ENCODE data around the gene FOXP4. TPM values are rescaled to one million over a fixed set of nuclear protein-coding genes. Genes with fewer than 3 reads are reported as not detected.

FOXP4 gene
- polyA plus RNA-seq, 1 of the 3 experiments (the other 2 are of a cell fraction): 7.3 TPM

GRCh38 chr6:41596096-41596685, 50.0 kb downstream of the FOXP4 start:
- Histone ChIP-seq H3K4me1 (ENCODE audit: control insufficient read depth in 1 of 2, insufficient read depth in 2 of 2, low read depth in 1 of 2, low read length in 1 of 2) (peaks cover 0 to 11% of the 10 kb centered on the region in 2 experiments; a peak in 1 of 4 replicates), H3F3A (replicated peaks; ENCODE audit: insufficient read depth) (no peaks in the 10 kb centered on the region), H3K4me2 (no peak overlapping the region), H2AFZ (ENCODE audit: low read depth) (no peak overlapping the region), H3K27me3 (ENCODE audit: insufficient read depth) (no peaks in the 10 kb centered on the region), H3K27ac (ENCODE audit: low read depth in 2 of 2, low read length in 1 of 2) (no peak overlapping the region), H3K9ac (no peak overlapping the region), H3K9me3 (no peaks in the 10 kb centered on the region), H3K79me2 (ENCODE audit: insufficient read depth) (no peaks in the 10 kb centered on the region), H3K4me3 (ENCODE audit: low read depth in 2 of 2, low read length in 1 of 2) (no peak overlapping the region), H3K9me2 (no peaks in the 10 kb centered on the region), H3K36me3 (replicated peaks in 1 of 2; ENCODE audit: control insufficient read depth in 1 of 2, insufficient read depth in 2 of 2, low read length in 1 of 2) (peaks cover 0 to 12% of the 10 kb centered on the region in 2 experiments), H4K20me1 (ENCODE audit: insufficient read depth) (no peaks in the 10 kb centered on the region)
- no peak for DNase-seq
- 93% methylated on average over 8 of the region's 10 CpGs for WGBS (ENCODE audit: low lambda C conversion rate)
- ChIA-PET CTCF (interaction anchor here (2.8 to 20.7 kb wide), 5 partner anchors 9 to 226 kb away, joined by 9 to 504 read pairs (median 151); no protein-coding TSS in a partner anchor), POLR2A (no interaction called here)
- TF ChIP-seq FOXM1 (IDR thresholded peaks at IDR 0.05; ENCODE audit: low read depth) (no peak), TEAD4 (IDR thresholded peaks at IDR 0.05; ENCODE audit: borderline replicate concordance, insufficient read depth) (no peak), RXRA (IDR thresholded peaks at IDR 0.05; ENCODE audit: borderline replicate concordance, low read depth) (no peak), POLR2AphosphoS5 (IDR thresholded peaks at IDR 0.05; ENCODE audit: low read depth, low read length) (no peak), ZBTB33 (IDR thresholded peaks at IDR 0.05; ENCODE audit: borderline replicate concordance, low read depth) (no peak), YY1 (IDR thresholded peaks at IDR 0.05; ENCODE audit: low read depth) (no peak), SIN3A (IDR thresholded peaks at IDR 0.05; ENCODE audit: borderline replicate concordance, low read depth, low read length) (no peak), MAX (IDR thresholded peaks at IDR 0.05; ENCODE audit: low read depth) (no peak), NFIC (IDR thresholded peaks at IDR 0.05; ENCODE audit: borderline replicate concordance) (no peak), SMC3 (IDR thresholded peaks at IDR 0.05; ENCODE audit: low read depth, low read length) (no peak), MXI1 (IDR thresholded peaks at IDR 0.05; ENCODE audit: low read depth, low read length) (no peak), MEF2A (IDR thresholded peaks at IDR 0.05; ENCODE audit: borderline replicate concordance, low read depth) (no peak)

- WGBS (ENCODE audit: low lambda C conversion rate): 93% methylated on average over 11 of the region's 11 CpGs
- ChIA-PET POLR2A (no interaction called here), CTCF (interaction anchor here (2.8 to 20.7 kb wide), 4 partner anchors 9 to 227 kb away, joined by 9 to 504 read pairs (median 80); no protein-coding TSS in a partner anchor)
- Histone ChIP-seq H3K9ac (no peak overlapping the region), H3K9me2 (no peaks in the 10 kb centered on the region), H3K4me2 (no peak overlapping the region), H3K79me2 (ENCODE audit: insufficient read depth) (no peaks in the 10 kb centered on the region), H4K20me1 (ENCODE audit: insufficient read depth) (no peaks in the 10 kb centered on the region), H3K4me3 (ENCODE audit: low read depth in 2 of 2, low read length in 1 of 2) (no peak overlapping the region), H3K27me3 (ENCODE audit: insufficient read depth) (no peaks in the 10 kb centered on the region), H3K27ac (ENCODE audit: low read depth in 2 of 2, low read length in 1 of 2) (no peak overlapping the region), H3K4me1 (ENCODE audit: control insufficient read depth in 1 of 2, insufficient read depth in 2 of 2, low read depth in 1 of 2, low read length in 1 of 2) (peaks cover 0 to 11% of the 10 kb centered on the region in 2 experiments; a peak in 1 of 4 replicates), H3F3A (replicated peaks; ENCODE audit: insufficient read depth) (no peaks in the 10 kb centered on the region), H3K36me3 (replicated peaks in 1 of 2; ENCODE audit: control insufficient read depth in 1 of 2, insufficient read depth in 2 of 2, low read length in 1 of 2) (peaks cover 0 to 7% of the 10 kb centered on the region in 2 experiments), H2AFZ (ENCODE audit: low read depth) (no peak overlapping the region), H3K9me3 (no peaks in the 10 kb centered on the region)
- TF ChIP-seq FOSL2 (IDR thresholded peaks at IDR 0.05; ENCODE audit: borderline replicate concordance, low read depth) (no peak), EP300 (IDR thresholded peaks at IDR 0.05; ENCODE audit: borderline replicate concordance in 1 of 2, low read depth in 1 of 2, low read length in 1 of 2) (no peak), JUND (IDR thresholded peaks at IDR 0.05) (no peak), GATA2 (CRISPR knock-in tag; IDR thresholded peaks at IDR 0.05) (no peak), NFIC (IDR thresholded peaks at IDR 0.05; ENCODE audit: borderline replicate concordance) (no peak), MAX (IDR thresholded peaks at IDR 0.05; ENCODE audit: low read depth) (no peak), USF1 (IDR thresholded peaks at IDR 0.05; ENCODE audit: borderline replicate concordance, low read depth) (no peak), USF2 (IDR thresholded peaks at IDR 0.05; ENCODE audit: borderline replicate concordance, low read depth, low read length) (no peak), IRF3 (IDR thresholded peaks at IDR 0.05; ENCODE audit: low read depth, low read length) (no peak), TEAD4 (IDR thresholded peaks at IDR 0.05; ENCODE audit: borderline replicate concordance, insufficient read depth) (no peak), FOXJ3 (CRISPR knock-in tag; IDR thresholded peaks at IDR 0.05) (no peak), RAD21 (IDR thresholded peaks at IDR 0.05; ENCODE audit: low read length) (no peak), TAF1 (IDR thresholded peaks at IDR 0.05; ENCODE audit: borderline replicate concordance, low read depth, low read length) (no peak), MEF2A (IDR thresholded peaks at IDR 0.05; ENCODE audit: borderline replicate concordance, low read depth) (no peak), RFX5 (IDR thresholded peaks at IDR 0.05; ENCODE audit: low read length) (no peak)
- DNase-seq: no peak
Measured at GRCh38 chr6:41596807-41597206, 50.6 kb downstream of the FOXP4 start.
